Smooth muscle cell (in vitro differentiated cells): ENCODE results near the gene IQCC. TPM values are rescaled to one million over a fixed set of nuclear protein-coding genes. Genes with fewer than 3 reads are reported as not detected.

Experiments
- DNase-seq: peaks from one replicate; lab custom pipeline; 2025; ENCODE audit not compliant: unreplicated experiment; lab: John Stamatoyannopoulos, UW
- H2AFZ ChIP-seq: fragments of 200-600 bp; sonication (generic); 2 replicates; pipeline ENCODE4 v1.6.0; 2016; ENCODE audit warnings: antibody characterized with exemption, low read depth, mild to moderate bottlenecking
- H3F3A ChIP-seq: fragments of 200-600 bp; sonication (generic); 2 replicates; pipeline ENCODE4 v1.6.0; 2017; ENCODE audit warnings: antibody characterized with exemption, low read depth
- H3K27ac ChIP-seq: fragments of 200-600 bp; sonication (generic); 2 replicates; pipeline ENCODE4 v1.5.1; 2016; ENCODE audit warnings: low read depth, mild to moderate bottlenecking
- H3K27me3 ChIP-seq: fragments of 200-600 bp; sonication (generic); 2 replicates; pipeline ENCODE4 v1.6.1; 2016; ENCODE audit warnings: low read depth, mild to moderate bottlenecking
- H3K36me3 ChIP-seq: fragments of 200-600 bp; sonication (generic); 2 replicates; pipeline ENCODE4 v1.5.1; 2016; ENCODE audit warnings: low read depth
- H3K4me1 ChIP-seq: fragments of 200-600 bp; sonication (generic); 2 replicates; pipeline ENCODE4 v1.5.1; 2016; ENCODE audit warnings: low read depth
- H3K4me2 ChIP-seq: fragments of 200-600 bp; sonication (generic); 2 replicates; pipeline ENCODE4 v1.6.0; 2016; ENCODE audit warnings: mild to moderate bottlenecking
- H3K4me3 ChIP-seq: fragments of 200-600 bp; sonication (generic); 2 replicates; pipeline ENCODE4 v1.5.1; 2016; ENCODE audit warnings: mild to moderate bottlenecking
- H3K79me2 ChIP-seq: fragments of 200-600 bp; sonication (generic); 2 replicates; pipeline ENCODE4 v1.6.0; 2016; ENCODE audit warnings: low read depth, mild to moderate bottlenecking
- H3K9ac ChIP-seq: fragments of 200-600 bp; sonication (generic); 2 replicates; pipeline ENCODE4 v1.6.0; 2016; ENCODE audit warnings: low read depth
- H3K9me3 ChIP-seq: fragments of 200-600 bp; sonication (generic); replicated peaks from 2 replicates; pipeline ENCODE4 v1.5.1; 2016; ENCODE audit warnings: low read depth
- H4K20me1 ChIP-seq: fragments of 200-600 bp; sonication (generic); 2 replicates; pipeline ENCODE4 v1.6.0; 2016; ENCODE audit warnings: low read depth
- CTCF ChIP-seq: fragments of 200-600 bp; sonication (generic); IDR thresholded peaks from 2 replicates; pipeline ENCODE4 v1.5.1; 2017; ENCODE audit warnings: borderline replicate concordance, mild to moderate bottlenecking, antibody characterized with exemption; ENCODE audit not compliant: insufficient read depth, poor library complexity, severe bottlenecking
- WGBS: methylation state at CpG from one replicate; pipeline ENCODE4 v1.1.7; 2016; ENCODE audit warnings: low lambda C conversion rate; 5-methylcytosine and 5-hydroxymethylcytosine counted together
- polyA plus RNA-seq: library from polyadenylated mRNA; unstranded; fragments of >200 nt; fragmentation: Nextera tagmentation; extraction: Ambion mirVana; gene quantifications from 2 replicates; pipeline ENCODE4 v1.2.1, GENCODE V29; 2016
- total RNA-seq: library from RNA; depleted of rRNA; stranded (reverse); fragments of >200 nt; gene quantifications from 2 replicates; pipeline ENCODE4 v1.2.3, GENCODE V29; 2014

IQCC gene
- total and polyA plus RNA-seq, 2 experiments from 2014 or later, result 2.4 to 3.1 TPM

DNA sequence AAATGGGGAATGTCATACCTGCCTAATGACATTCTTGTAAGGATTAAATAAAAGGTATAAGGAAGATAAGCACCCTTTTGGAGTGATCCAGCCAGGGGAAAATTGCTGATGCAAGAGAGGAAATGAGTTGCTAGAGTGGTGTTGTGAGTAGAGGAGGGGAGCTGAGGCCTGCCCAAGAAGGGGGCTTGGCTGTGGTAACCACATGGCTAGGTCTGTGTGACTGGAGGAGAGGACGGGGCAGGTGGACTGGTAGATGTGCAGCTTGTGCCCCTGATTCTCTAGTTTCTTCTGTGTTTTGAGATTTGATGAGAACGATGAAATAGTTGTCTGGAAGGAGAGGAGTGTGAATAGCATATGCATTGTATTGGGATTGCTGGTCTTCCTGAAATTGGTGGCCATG lies 19.4 kb upstream of the IQCC start:
- Histone ChIP-seq H3F3A (no peaks in the 10 kb centered on the region), H3K36me3 (peaks cover 5% of the 10 kb centered on the region), H3K9me3 (no peaks in the 10 kb centered on the region), H3K9ac (no peak overlapping the region), H3K4me3 (no peak overlapping the region), H2AFZ (no peak overlapping the region), H3K79me2 (peaks cover 69% of the 10 kb centered on the region), H4K20me1 (peaks cover 90% of the 10 kb centered on the region), H3K27me3 (no peaks in the 10 kb centered on the region), H3K4me1 (peaks cover 8% of the 10 kb centered on the region), H3K27ac (no peak overlapping the region), H3K4me2 (no peak overlapping the region)
- TF ChIP-seq CTCF, result no peak
- no peak for DNase-seq
- 89% methylated on average over 2 of the region's 2 CpGs for WGBS

DNA sequence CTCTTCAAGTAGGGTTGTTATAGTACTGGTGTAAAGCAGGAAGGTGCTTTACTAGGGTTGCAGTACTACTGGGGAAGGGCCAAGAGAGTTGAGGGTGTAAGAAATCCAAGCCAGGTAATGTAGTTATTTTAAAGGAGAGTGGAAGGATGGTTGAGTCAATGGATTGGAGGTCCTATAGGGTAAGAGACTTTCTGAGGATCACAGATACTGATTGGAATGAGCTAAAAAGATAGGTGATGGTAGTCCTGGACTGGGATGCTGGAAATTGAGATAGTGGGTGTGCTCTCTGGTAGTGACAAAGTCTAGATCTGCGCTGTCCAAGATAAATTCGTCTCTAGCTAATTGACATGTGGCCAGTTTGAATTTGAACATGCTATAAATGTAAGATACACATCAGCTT lies 19.0 kb upstream of the IQCC start:
- Histone ChIP-seq H3K79me2 (peaks cover 64% of the 10 kb centered on the region), H3K4me3 (no peak overlapping the region), H3K9me3 (no peaks in the 10 kb centered on the region), H3K4me2 (no peak overlapping the region), H3F3A (no peaks in the 10 kb centered on the region), H4K20me1 (peaks cover 90% of the 10 kb centered on the region), H3K27me3 (no peaks in the 10 kb centered on the region), H3K36me3 (peaks cover 5% of the 10 kb centered on the region), H3K4me1 (peaks cover 4% of the 10 kb centered on the region), H3K27ac (no peak overlapping the region), H2AFZ (no peak overlapping the region), H3K9ac (no peak overlapping the region)
- TF ChIP-seq CTCF, result no peak
- WGBS, result 96% methylated on average over 2 of the region's 2 CpGs
- DNase-seq, result no peak

DNA sequence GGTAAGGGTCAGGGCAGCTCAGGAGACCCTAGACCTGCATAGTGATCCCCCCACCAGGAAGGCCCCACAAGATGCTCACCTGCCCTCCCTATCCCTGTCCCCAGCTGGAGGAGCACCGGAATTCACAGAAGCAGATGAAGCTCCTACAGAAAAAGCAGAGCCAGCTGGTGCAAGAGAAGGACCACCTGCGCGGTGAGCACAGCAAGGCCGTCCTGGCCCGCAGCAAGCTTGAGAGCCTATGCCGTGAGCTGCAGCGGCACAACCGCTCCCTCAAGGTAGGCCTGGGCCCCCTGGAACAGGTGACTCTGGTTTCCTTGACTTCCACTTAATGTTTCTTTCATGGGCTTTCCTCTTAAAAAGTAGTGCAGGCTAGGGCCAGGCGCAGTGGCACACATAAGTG lies 17.6 kb upstream of the IQCC start:
- H3K4me2 ChIP-seq, result no peak overlapping the region
- no peak overlapping the region for H2AFZ ChIP-seq
- peaks cover 51% of the 10 kb centered on the region for H3K79me2 ChIP-seq
- H3K27ac ChIP-seq, result no peak overlapping the region
- H3F3A ChIP-seq, result no peaks in the 10 kb centered on the region
- no peak for DNase-seq
- 96% methylated on average over 9 of the region's 9 CpGs for WGBS
- H3K9ac ChIP-seq, result no peak overlapping the region
- H3K27me3 ChIP-seq, result no peaks in the 10 kb centered on the region
- H3K36me3 ChIP-seq, result peaks cover 5% of the 10 kb centered on the region
- H3K4me1 ChIP-seq, result no peaks in the 10 kb centered on the region
- H4K20me1 ChIP-seq, result peaks cover 87% of the 10 kb centered on the region
- no peak overlapping the region for H3K4me3 ChIP-seq
- TF ChIP-seq CTCF, result no peak
- no peaks in the 10 kb centered on the region for H3K9me3 ChIP-seq

- Histone ChIP-seq H3K27me3 (no peaks in the 10 kb centered on the region), H3K36me3 (peaks cover 9% of the 10 kb centered on the region), H3K79me2 (peaks cover 8% of the 10 kb centered on the region), H2AFZ (no peak overlapping the region), H4K20me1 (peaks cover 53% of the 10 kb centered on the region), H3K4me3 (no peak overlapping the region), H3K9ac (no peak overlapping the region), H3K4me1 (no peaks in the 10 kb centered on the region), H3K27ac (no peak overlapping the region), H3F3A (peaks cover 20% of the 10 kb centered on the region), H3K9me3 (no peaks in the 10 kb centered on the region), H3K4me2 (no peak overlapping the region)
- no peak for TF ChIP-seq CTCF
- DNase-seq, result no peak
- 97% methylated on average over 8 of the region's 8 CpGs for WGBS
Observed at GRCh38 chr1:32192220-32192948, 13.1 kb upstream of the IQCC start.
